ENCODE data around the gene AGBL4.

GRCh38 chr1:49226758-49227157, 797.0 kb downstream of the AGBL4 start:
- TF ChIP-seq CTCF (IDR thresholded peaks at IDR 0.05) (no peak), POLR2A (IDR thresholded peaks at IDR 0.05) (no peak)
